GM18861 (cell line): ENCODE results near the gene MPHOSPH10.
"Not testable (repeated sequence)": the region's sequence is repeated elsewhere in the genome, so short reads cannot be mapped to it uniquely, and the experiment has no call there.

Experiments
- ATAC-seq: cut with Tn5 transposase; IDR thresholded peaks from one replicate; pipeline ENCODE4 v1.9.1; 2021; ENCODE audit not compliant: unreplicated experiment

Gene MPHOSPH10

GRCh38 chr2:71130152-71130904, at the start of gene MPHOSPH10, which contains the start of gene MCEE:
TSS of gene MPHOSPH10 (plus strand) at chr2:71130634. CDS start at chr2:71130666, 32 bp downstream.
TSS of gene MCEE (minus strand) at chr2:71130229. CDS start at chr2:71130219, 10 bp downstream.
- ATAC-seq, result peak; percentile 90

DNA sequence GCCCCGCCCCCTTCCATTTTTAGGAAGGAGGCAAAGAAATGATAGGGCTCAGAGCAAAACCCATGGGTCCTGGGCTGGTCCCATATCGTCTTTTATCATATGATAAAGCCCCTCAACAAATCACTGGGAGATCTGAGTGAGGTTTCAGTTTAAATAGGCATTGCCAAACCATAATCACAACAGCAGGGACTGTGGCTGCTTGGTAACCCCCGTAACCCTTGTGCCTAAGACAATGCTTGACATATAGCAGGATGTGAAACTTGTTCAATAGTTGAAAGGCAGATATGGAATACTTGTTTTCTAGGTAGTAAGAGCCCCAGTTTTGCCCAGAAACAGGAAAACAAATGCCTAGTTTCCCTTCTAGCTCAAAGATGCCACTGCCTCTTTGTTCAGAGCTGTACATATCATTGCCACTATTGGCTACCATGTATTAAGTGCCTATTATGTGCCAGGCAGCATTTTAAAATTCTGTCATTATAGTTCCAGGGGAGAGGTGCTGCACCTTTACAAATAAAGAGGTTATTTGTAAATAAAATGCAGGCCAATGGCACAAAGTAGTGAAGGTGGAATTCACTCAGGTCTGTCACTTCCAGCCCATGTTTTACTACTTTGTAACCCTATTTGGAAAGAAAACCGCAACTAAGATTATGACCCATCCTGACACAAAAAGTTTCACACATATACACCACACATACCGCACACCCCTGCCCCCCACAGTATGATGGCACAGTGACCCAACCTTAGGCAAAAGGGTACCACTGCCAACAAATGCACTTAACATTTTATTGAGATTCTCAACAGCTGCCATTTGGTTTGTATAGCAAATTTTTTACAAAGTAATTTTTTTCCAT, 47.8 kb upstream of the MPHOSPH10 start:
- ATAC-seq, result no peak

DNA sequence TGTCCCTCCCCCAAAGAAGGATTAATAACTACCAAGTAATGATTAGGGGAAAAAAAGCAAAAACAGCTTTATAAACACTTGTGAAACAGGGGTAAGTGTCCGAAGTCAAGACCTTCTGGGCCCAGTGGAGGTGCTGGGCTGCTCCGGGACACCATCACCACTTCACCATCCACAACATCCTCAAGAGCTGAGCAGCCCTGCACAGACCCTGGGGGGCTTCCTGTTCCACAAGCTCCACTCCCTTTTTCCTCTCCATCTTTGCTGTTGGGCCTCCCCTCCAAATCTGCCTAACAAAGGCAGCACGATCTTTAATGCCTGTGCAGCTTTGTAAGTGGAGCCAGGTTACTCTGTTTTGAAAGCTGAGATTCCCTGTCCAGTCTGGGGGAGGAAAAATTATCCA, 47.1 kb upstream of the MPHOSPH10 start:
- not testable (repeated sequence) for ATAC-seq

DNA sequence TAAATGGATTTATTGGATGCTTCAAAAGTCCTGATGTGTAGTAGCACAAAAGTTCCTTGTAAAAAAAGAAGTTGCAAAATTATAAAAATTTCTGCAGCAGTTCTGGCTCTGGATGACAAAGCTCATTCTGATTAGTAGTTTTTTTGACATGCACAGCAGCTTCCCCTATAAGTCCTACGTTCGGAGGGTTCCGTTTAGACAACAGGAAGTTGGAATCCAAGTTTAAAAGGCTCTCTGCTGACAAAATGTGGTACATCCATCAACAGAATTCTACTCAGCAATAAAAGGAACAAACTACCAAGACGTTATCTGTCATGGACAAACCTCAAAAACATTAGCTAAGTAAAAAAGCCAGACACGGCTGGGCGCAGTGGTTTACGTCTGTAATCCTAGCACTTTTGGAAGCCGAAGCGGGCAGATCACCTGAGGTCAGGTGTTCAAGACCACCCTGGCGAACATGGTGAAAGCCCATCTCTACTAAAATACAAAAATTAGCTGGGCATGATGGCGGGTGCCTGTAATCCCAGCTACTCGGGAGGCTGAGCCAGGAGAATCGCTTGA, 46.6 kb upstream of the MPHOSPH10 start:
- not testable (repeated sequence) for ATAC-seq

- not testable (repeated sequence) for ATAC-seq
Observed at GRCh38 chr2:71085325-71086003, 45.0 kb upstream of the MPHOSPH10 start.

DNA sequence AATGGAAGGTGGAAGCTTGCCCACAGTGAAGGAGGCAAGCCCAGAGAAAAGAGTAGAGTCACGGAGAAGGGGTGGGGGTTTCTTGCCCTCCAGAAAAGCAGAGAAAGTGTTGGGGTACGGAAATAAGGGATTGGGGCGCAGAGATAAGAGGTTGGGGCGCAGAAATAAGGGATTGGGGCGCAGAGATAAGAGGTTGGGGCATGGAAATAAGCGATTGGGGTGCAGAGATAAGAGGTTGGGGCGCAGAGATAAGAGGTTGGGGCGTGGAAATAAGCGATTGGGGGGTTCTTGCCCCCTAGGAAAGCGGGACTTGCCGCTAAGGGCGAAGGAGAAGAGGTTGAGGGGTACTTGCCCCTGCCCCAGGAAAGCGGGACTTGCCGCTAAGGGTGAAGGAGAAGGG, 41.0 kb upstream of the MPHOSPH10 start:
- not testable (repeated sequence) for ATAC-seq

DNA sequence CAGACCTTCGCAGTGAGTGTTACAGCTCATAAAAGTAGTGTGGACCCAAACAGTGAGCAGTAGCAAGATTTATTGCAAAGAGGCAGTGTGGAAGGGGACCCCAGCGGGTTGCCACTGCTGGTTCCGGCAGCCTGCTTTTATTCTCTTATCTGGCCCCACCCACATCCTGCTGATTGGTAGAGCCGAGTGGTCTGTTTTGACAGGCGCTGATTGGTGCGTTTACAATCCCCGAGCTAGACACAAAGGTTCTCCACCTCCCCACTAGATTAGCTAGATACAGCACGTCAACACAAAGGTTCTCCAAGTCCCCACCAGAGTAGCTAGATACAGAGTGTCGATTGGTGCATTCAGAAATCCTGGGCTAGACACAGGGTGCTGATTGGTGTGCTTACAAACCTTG, 38.6 kb upstream of the MPHOSPH10 start:
- not testable (repeated sequence) for ATAC-seq

GRCh38 chr2:71092491-71093260, 37.8 kb upstream of the MPHOSPH10 start:
- ATAC-seq, result not testable (repeated sequence)

DNA sequence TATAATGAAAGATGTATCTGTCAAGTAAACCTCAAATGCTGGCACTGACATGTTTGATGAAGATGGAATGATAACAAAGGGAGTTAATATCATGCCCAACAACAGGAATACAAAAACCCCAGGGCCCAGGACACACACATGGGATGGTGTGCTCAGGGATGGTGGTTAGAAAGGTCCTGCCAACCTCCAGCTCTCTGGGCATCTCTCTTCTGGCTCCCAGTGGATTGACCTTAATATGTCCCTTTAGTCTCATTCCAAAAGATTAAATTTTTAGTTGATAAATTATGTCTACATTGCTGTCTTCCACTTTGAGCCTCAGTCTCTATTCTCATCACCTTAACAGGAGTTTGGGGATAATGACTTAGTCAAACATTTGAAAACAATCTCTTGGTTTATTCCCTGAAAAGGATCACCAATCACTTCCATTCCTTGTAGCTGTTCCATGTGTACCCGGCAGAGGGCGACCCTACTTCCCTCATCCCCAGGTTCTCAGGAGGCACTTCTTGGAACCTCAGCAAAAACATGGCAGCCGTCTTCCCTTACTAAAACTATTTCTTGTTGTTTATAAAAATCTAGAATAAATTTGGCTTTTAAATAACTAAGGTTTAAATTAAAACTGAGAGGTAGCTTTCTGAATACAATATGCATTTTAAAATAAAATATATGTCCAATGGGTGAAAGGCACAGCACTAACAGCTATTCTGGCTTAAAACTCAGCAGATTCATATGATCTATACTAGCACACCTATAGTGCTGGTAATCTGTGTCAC, 30.1 kb upstream of the MPHOSPH10 start:
- no peak for ATAC-seq

- no peak for ATAC-seq
Observed at GRCh38 chr2:71101656-71102055, 28.8 kb upstream of the MPHOSPH10 start.

DNA sequence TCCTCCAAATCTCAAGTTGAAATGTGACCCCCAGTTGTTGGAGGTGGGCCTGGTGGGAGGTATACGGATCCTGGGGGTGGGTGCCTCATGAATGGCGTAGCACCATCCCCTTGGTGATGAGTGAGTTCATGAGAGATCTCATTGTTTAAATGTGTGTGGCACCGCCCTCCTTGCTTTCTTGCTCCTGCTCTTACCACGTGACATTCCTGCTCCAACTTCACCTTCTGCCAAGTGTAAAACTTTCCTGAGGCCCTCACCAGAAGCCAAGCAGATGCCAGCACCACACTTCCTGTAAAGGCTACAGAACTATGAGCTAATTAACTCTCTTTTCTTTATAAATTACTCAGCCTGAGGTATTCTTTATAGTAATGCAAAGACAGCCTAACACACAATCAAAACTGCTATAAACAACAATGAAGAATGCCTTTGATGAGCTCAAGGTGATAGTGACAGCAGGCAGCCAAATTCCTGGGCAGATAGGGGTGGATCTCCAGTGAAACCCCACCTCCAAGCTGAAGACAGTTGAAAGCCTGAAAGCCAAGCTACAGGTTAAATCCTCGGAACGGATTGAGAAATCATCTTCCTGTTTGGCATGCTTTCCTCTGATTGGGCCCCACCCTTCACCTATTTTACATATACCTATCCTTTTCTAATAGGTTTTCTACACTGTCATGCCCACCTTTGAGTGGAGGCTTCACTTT, 27.3 kb upstream of the MPHOSPH10 start:
- ATAC-seq, result no peak

- ATAC-seq, result no peak
Observed at GRCh38 chr2:71103809-71104208, 26.6 kb upstream of the MPHOSPH10 start.

DNA sequence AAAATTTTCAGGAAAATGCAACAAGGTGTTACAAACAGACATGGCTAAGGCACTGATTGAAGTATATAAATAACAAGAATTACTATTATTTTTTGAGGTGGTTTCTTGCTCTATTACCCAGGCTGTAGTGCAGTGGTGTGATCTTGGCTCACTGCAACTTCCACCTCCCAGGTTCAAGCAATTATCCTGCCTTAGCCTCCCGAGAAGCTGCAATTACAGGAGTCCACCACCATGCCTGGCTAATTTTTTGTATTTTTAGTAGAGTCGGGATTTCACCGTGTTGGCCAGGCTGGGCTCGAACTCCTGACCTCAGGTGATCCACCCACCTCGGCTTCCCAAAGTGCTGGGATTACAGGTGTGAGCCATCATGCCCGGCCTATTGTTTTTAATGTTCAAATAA, 24.0 kb upstream of the MPHOSPH10 start:
- not testable (repeated sequence) for ATAC-seq

DNA sequence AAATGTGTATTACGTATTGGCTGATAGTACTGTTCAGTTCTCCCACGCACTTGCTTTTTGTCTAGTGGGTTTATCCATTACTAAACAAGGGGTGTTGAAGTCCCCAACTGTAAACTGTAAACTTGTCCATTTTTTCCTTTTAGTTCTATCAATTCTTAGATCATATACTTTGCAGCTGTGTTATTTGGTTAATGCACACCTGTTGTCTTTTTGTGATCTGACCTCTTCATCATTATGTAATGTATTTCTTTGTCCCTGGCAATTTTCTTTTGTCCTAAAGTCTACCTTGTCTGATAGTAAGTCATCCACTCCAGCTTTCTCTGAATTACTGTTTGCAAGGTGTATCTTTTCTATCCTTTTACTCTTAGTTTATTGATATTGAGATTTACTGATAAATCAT, 22.3 kb upstream of the MPHOSPH10 start:
- ATAC-seq, result no peak

DNA sequence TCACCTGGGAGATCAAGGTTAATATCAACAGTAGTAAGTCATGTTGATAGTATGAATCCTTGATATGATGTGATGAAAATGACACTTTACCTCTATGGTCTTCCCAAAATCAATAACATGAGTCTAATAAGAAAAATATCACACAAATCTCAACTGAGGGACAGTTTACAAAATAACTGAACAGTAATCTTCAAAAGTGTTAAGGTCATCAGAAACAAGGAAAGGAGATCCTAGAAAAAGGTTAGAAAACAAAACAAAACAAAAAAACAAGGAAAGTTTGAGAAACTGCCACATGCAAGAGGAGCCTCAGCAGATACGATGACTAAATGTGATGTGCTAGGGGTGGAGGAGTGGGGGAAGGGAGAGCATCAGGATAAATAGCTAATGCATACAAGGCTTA, 16.6 kb upstream of the MPHOSPH10 start:
- no peak for ATAC-seq

DNA sequence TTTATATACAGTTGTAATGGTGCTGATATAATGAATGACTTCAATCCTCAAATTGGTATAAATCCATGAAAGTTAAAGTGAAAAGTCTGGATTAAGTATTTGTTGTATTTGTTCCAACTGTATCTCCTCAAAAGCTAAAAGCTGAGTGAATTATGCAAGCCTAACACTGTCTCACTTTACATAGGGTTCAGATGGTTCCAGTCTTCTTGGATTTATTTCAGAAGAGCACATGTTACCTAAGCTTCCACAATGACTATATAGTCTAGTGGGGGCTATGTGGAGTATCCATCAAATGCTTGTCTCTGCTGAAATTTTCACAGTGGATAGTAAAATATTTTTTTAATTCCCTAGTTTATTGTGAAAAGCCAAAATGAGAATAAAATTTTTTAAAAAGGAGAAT, 13.4 kb upstream of the MPHOSPH10 start:
- ATAC-seq, result no peak

- ATAC-seq, result no peak
Observed at GRCh38 chr2:71120195-71120594, 10.2 kb upstream of the MPHOSPH10 start.

DNA sequence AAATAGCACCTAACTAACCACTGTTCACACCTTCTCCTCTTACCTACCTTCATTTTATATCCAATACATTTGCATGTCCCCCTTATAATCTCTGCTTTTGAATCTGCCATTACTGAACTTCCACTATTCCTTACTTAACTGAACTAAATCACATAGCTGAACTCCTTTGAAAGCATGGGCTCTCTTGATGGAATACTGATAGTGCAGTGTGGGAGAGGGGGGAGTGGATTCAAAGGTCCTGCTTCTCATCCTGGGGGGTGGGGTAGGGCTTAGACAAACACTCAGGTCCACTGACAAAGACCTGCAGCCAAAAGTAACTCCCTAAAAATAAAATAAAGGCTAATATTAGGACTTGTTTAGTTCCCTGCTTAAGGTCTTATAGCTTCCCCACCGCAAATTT, 9.0 kb upstream of the MPHOSPH10 start:
- ATAC-seq, result no peak
